AG04450 (cell line): ENCODE results near the gene LAYN. TPM values are rescaled to one million over a fixed set of nuclear protein-coding genes. Genes with fewer than 3 reads are reported as not detected.
A peak's percentile ranks its signal among the peaks of the same experiment; 100 is the strongest.

Experiments used
- CTCF ChIA-PET: fragments of 300-600, 350-600 bp; formaldehyde crosslinking; extraction: SDS; loops from one replicate; lab custom pipeline; 2022; ENCODE audit warnings: antibody characterized with exemption, inconsistent platforms; lab: Charles Lee
- POLR2A ChIA-PET: fragments of 350-600 bp; formaldehyde crosslinking; extraction: SDS; loops from one replicate; lab custom pipeline; 2021; ENCODE audit warnings: antibody characterized with exemption, inconsistent platforms; lab: Yijun Ruan, JAX
- DNase-seq: peaks from one replicate; pipeline ENCODE4 v3.0.0-alpha.2; 2011; ENCODE audit warnings: low read depth, low spot score
- H3K27ac ChIP-seq: one replicate; pipeline ENCODE4 v1.5.1; 2012; ENCODE audit warnings: low read depth, low read length, control low read depth
- H3K27me3 ChIP-seq: one replicate; pipeline ENCODE4 v1.6.0; 2012; ENCODE audit warnings: low read length; ENCODE audit not compliant: control insufficient read depth, insufficient read depth
- H3K4me3 ChIP-seq: 2 replicates; pipeline ENCODE4 v1.5.1; 2011; ENCODE audit warnings: mild to moderate bottlenecking, low read depth, low read length, control low read depth
- H3K9me3 ChIP-seq: 2 replicates; pipeline ENCODE4 v1.5.1; 2012; ENCODE audit warnings: low read length; ENCODE audit not compliant: control insufficient read depth, insufficient read depth
- CTCF ChIP-seq: IDR thresholded peaks from 2 replicates; pipeline ENCODE4 v1.5.1; 2011; ENCODE audit warnings: low read depth, low read length, control low read depth, inconsistent platforms
- polyA plus RNA-seq: library from polyadenylated mRNA; depleted of rRNA; stranded (reverse); fragments of >200 nt; gene quantifications from 2 replicates; pipeline ENCODE4 v1.2.3, GENCODE V29; 2011

The LAYN gene
- polyA plus RNA-seq, 1 experiment: 119 TPM

DNA sequence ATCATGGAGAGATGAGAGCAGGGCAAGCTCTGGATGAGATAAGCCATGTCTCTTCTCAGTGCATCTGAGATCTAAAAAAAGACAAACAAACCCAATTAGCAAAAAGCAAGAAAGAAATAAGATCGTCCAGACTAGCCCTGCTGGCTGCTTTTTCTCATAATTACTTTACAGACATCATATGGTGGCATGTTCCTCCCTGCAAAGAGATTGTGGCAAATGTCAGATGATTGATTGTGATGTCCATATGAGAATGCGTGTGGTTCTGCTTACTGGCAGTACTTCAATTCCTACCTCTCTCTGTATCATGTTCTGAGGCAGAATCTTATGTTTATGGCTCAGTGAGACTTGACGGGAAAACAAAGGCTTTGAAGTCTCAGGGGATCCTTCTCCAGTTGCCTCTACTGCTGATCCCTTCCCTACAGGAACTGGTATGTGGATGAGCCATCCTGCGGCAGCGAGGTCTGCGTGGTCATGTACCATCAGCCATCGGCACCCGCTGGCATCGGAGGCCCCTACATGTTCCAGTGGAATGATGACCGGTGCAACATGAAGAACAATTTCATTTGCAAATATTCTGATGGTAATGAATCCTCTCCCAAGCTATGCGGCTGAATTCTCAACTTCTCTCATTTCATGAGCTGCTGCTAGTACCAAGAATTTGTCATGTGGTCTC lies 8.8 kb downstream of the LAYN start:
- no peak overlapping the region for H3K4me3 ChIP-seq
- CTCF ChIA-PET: interaction anchor here (0.8 kb wide), 1 partner anchor 291 kb away, joined by 3 read pairs; no protein-coding TSS in a partner anchor
- TF ChIP-seq CTCF: no peak
- no peaks in the 10 kb centered on the region for H3K9me3 ChIP-seq
- no peak overlapping the region for H3K27ac ChIP-seq
- no peaks in the 10 kb centered on the region for H3K27me3 ChIP-seq
- DNase-seq: no peak
- POLR2A ChIA-PET: interaction anchor here (1.8 kb wide), 1 partner anchor 8 kb away, joined by 7 read pairs; no protein-coding TSS in a partner anchor

- DNase-seq: no peak
- POLR2A ChIA-PET: interaction anchor here (1.8 kb wide), 1 partner anchor 8 kb away, joined by 7 read pairs; no protein-coding TSS in a partner anchor
- no peaks in the 10 kb centered on the region for H3K9me3 ChIP-seq
- no peak overlapping the region for H3K4me3 ChIP-seq
- CTCF ChIA-PET: interaction anchor here (0.8 kb wide), 1 partner anchor 290 kb away, joined by 3 read pairs; no protein-coding TSS in a partner anchor
- no peaks in the 10 kb centered on the region for H3K27me3 ChIP-seq
- no peak for TF ChIP-seq CTCF
- no peak overlapping the region for H3K27ac ChIP-seq
Measured at GRCh38 chr11:111549869-111550203, 9.3 kb downstream of the LAYN start.

DNA sequence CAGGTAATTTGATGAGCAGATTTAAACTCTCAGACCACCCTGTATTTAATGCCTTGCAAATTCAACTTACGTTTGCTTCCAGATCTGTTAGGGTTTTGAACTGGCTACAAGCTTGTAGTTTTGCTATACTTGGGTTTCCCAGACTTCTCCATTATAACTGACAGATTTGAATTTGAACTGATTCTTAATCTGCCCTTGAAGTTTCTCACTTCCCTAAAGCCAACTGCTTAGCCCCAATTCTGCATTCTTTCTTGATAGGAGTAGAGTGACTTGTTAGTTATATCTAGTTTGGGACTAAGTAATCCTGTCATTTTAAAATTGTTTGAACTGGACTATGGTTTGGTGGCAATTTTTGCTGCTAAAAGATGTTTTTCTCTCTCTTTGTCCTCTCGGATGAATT lies 9.7 kb downstream of the LAYN start:
- TF ChIP-seq CTCF: no peak
- Histone ChIP-seq H3K27me3 (no peaks in the 10 kb centered on the region), H3K4me3 (no peak overlapping the region), H3K27ac (no peak overlapping the region), H3K9me3 (no peaks in the 10 kb centered on the region)
- ChIA-PET CTCF (interaction anchor here (0.8 kb wide), 1 partner anchor 290 kb away, joined by 3 read pairs; no protein-coding TSS in a partner anchor), POLR2A (no interaction called here)
- no peak for DNase-seq

- Histone ChIP-seq H3K4me3 (no peak overlapping the region), H3K27me3 (no peaks in the 10 kb centered on the region), H3K9me3 (peaks cover 3% of the 10 kb centered on the region; the same call in 1 of the 2 replicates), H3K27ac (peak overlapping the region; percentile 40)
- TF ChIP-seq CTCF: no peak
- no peak for DNase-seq
- CTCF ChIA-PET: interaction anchor here (1.1 kb wide), 1 partner anchor 100 kb away, joined by 4 read pairs; no protein-coding TSS in a partner anchor
- POLR2A ChIA-PET: no interaction called here
Measured at GRCh38 chr11:111554532-111554931, 14.0 kb downstream of the LAYN start.

DNA sequence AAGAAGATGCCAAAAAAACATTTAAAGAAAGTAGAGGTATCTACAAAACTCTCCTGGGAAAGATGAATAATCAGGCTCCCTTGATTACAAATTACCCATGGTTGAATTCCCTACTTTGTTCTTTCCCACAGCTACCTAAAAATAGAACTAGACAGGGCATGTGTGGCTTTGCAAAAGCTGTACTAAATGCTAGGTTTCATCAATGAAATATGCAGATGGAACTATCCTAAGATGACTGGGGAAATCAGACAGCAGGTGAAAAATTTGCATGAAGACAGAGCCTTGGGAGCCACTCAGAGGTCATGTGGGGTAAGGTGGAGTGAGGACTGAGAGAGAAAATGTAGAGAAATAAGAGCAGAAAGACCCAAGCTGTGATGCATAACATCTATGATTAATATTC lies 14.7 kb downstream of the LAYN start:
- no peak for DNase-seq
- no peak for TF ChIP-seq CTCF
- ChIA-PET POLR2A (no interaction called here), CTCF (no interaction called here)
- no peak overlapping the region for H3K27ac ChIP-seq
- no peak overlapping the region for H3K4me3 ChIP-seq
- no peaks in the 10 kb centered on the region for H3K27me3 ChIP-seq
- H3K9me3 ChIP-seq: peaks cover 3% of the 10 kb centered on the region; the same call in 1 of the 2 replicates
